HG03175 (cell line): ENCODE measurements around the gene SRSF7.
A peak's percentile ranks its signal among the peaks of the same experiment; 100 is the strongest.
"Not testable (repeated sequence)": the region's sequence is repeated elsewhere in the genome, so short reads cannot be mapped to it uniquely, and the experiment has no call there.

Experiments
- ATAC-seq: cut with Tn5 transposase; IDR thresholded peaks from one replicate; pipeline ENCODE4 v1.9.1; 2021; ENCODE audit warnings: mild to moderate bottlenecking, moderate library complexity; ENCODE audit not compliant: unreplicated experiment

The SRSF7 gene

GRCh38 chr2:38733300-38733971 lies 17.7 kb downstream of the SRSF7 start:
- no peak for ATAC-seq

- ATAC-seq = no peak
Measured at GRCh38 chr2:38731684-38732221, 19.4 kb downstream of the SRSF7 start.

- ATAC-seq = no peak
Measured at GRCh38 chr2:38731090-38731489, 20.1 kb downstream of the SRSF7 start.

- no peak for ATAC-seq
Measured at GRCh38 chr2:38728694-38729093, 22.5 kb downstream of the SRSF7 start.

GRCh38 chr2:38727661-38728060 lies 23.5 kb downstream of the SRSF7 start:
- no peak for ATAC-seq

- peak; percentile 62 for ATAC-seq
Measured at GRCh38 chr2:38723173-38723572, 28.0 kb downstream of the SRSF7 start.

GRCh38 chr2:38722271-38723061 lies 28.7 kb downstream of the SRSF7 start:
- peak; percentile 56 for ATAC-seq

GRCh38 chr2:38720613-38721241 lies 30.4 kb downstream of the SRSF7 start:
- no peak for ATAC-seq

GRCh38 chr2:38719706-38720105 lies 31.5 kb downstream of the SRSF7 start:
- no peak for ATAC-seq

GRCh38 chr2:38718601-38719000 lies 32.6 kb downstream of the SRSF7 start:
- ATAC-seq = no peak

- no peak for ATAC-seq
Measured at GRCh38 chr2:38716185-38716584, 35.0 kb downstream of the SRSF7 start.

GRCh38 chr2:38714941-38715340 lies 36.2 kb downstream of the SRSF7 start:
- ATAC-seq = not testable (repeated sequence)

GRCh38 chr2:38713338-38713737 lies 37.8 kb downstream of the SRSF7 start:
- no peak for ATAC-seq

GRCh38 chr2:38712871-38713270 lies 38.3 kb downstream of the SRSF7 start:
- no peak for ATAC-seq

- no peak for ATAC-seq
Measured at GRCh38 chr2:38712413-38712812, 38.7 kb downstream of the SRSF7 start.

- ATAC-seq = no peak
Measured at GRCh38 chr2:38711558-38711957, 39.6 kb downstream of the SRSF7 start.

- ATAC-seq = peak; percentile 76
Measured at GRCh38 chr2:38709567-38710194, 41.5 kb downstream of the SRSF7 start.

GRCh38 chr2:38708900-38709566 lies 42.1 kb downstream of the SRSF7 start:
- ATAC-seq = no peak

- not testable (repeated sequence) for ATAC-seq
Measured at GRCh38 chr2:38708491-38708890, 42.7 kb downstream of the SRSF7 start.

GRCh38 chr2:38706846-38707345 lies 44.3 kb downstream of the SRSF7 start:
- ATAC-seq = no peak
